HepG2 (cell line): ENCODE data around the gene GGA3. TPM values are rescaled to one million over a fixed set of nuclear protein-coding genes. Genes with fewer than 3 reads are reported as not detected.

Source experiments
- FOXK2 ChIP-seq: fragments of 450-650 bp; IDR thresholded peaks from 2 replicates; pipeline ENCODE4 v1.6.1; 2016
- GLI4 ChIP-seq: sonication (generic); formaldehyde crosslinking; IDR thresholded peaks from 2 replicates; pipeline ENCODE4 v1.5.1; 2020; ENCODE audit warnings: missing genetic modification reagents, mild to moderate bottlenecking, moderate library complexity, borderline replicate concordance
- GPN1 ChIP-seq: sonication (generic); formaldehyde crosslinking; IDR thresholded peaks from 2 replicates; pipeline ENCODE4 v1.5.1; 2020; ENCODE audit warnings: missing genetic modification reagents, borderline replicate concordance
- GZF1 ChIP-seq: sonication (generic); formaldehyde crosslinking; IDR thresholded peaks from 2 replicates; pipeline ENCODE4 v1.5.1; 2020; ENCODE audit warnings: mild to moderate bottlenecking, missing genetic modification reagents
- JDP2 ChIP-seq: sonication (generic); formaldehyde crosslinking; IDR thresholded peaks from 2 replicates; pipeline ENCODE4 v1.8.1; 2022; ENCODE audit warnings: missing genetic modification reagents, borderline replicate concordance
- NAIF1 ChIP-seq: sonication (generic); formaldehyde crosslinking; IDR thresholded peaks from 2 replicates; pipeline ENCODE4 v1.5.0; 2020; ENCODE audit warnings: mild to moderate bottlenecking, missing genetic modification reagents, borderline replicate concordance
- NKX3-1 ChIP-seq: sonication (generic); formaldehyde crosslinking; IDR thresholded peaks from 2 replicates; pipeline ENCODE4 v1.5.0; 2020; ENCODE audit warnings: missing genetic modification reagents
- NR2F6 ChIP-seq, 2 experiments: IDR thresholded peaks; 2 replicates each; pipeline ENCODE4 v1.6.1; 2016; ENCODE audit warnings: antibody characterized with exemption in 1 of 2, mild to moderate bottlenecking in 1 of 2
- SP1 ChIP-seq, 2 experiments: fragments of 450-650 bp in 1 of 2; sonication (generic) in 1 of 2; formaldehyde crosslinking in 1 of 2; IDR thresholded peaks; 2 replicates each; pipeline versions ENCODE4 v1.4.0 to v1.6.1; 2016 to 2020; ENCODE audit warnings: missing genetic modification reagents in 1 of 2
- THYN1 ChIP-seq: sonication (generic); formaldehyde crosslinking; IDR thresholded peaks from 2 replicates; pipeline ENCODE4 v1.8.1; 2023; ENCODE audit warnings: low read depth, mild to moderate bottlenecking, moderate library complexity, missing genetic modification reagents, borderline replicate concordance
- U2AF1 ChIP-seq: fragments of 200-400 bp; formaldehyde crosslinking; optimal IDR thresholded peaks from 2 replicates; pipeline ENCODE3; 2017; ENCODE audit warnings: mild to moderate bottlenecking, low read depth, low read length
- ZBTB20 ChIP-seq: sonication (generic); formaldehyde crosslinking; IDR thresholded peaks from 2 replicates; pipeline ENCODE4 v1.8.1; 2023; ENCODE audit warnings: missing genetic modification reagents, low read depth, mild to moderate bottlenecking, borderline replicate concordance
- ZBTB8A ChIP-seq: sonication (generic); formaldehyde crosslinking; IDR thresholded peaks from 2 replicates; pipeline ENCODE4 v1.4.0; 2020; ENCODE audit warnings: mild to moderate bottlenecking, low read depth, missing genetic modification reagents, borderline replicate concordance
- ZNF30 ChIP-seq: sonication (generic); formaldehyde crosslinking; IDR thresholded peaks from 2 replicates; pipeline ENCODE4 v1.5.0; 2020; ENCODE audit warnings: mild to moderate bottlenecking, missing genetic modification reagents
- ZNF460 ChIP-seq: sonication (generic); formaldehyde crosslinking; IDR thresholded peaks from 2 replicates; pipeline ENCODE4 v1.5.1; 2020; ENCODE audit warnings: missing genetic modification reagents, mild to moderate bottlenecking, borderline replicate concordance
- ZNF564 ChIP-seq: sonication (generic); formaldehyde crosslinking; IDR thresholded peaks from 2 replicates; pipeline ENCODE4 v1.8.1; 2023; ENCODE audit warnings: mild to moderate bottlenecking, missing genetic modification reagents
- ZNF607 ChIP-seq: sonication (generic); formaldehyde crosslinking; IDR thresholded peaks from 2 replicates; pipeline ENCODE4 v1.5.1; 2020; ENCODE audit warnings: missing genetic modification reagents, mild to moderate bottlenecking, borderline replicate concordance
- ZNF678 ChIP-seq: sonication (generic); formaldehyde crosslinking; IDR thresholded peaks from 2 replicates; pipeline ENCODE4 v1.4.0; 2020; ENCODE audit warnings: mild to moderate bottlenecking, missing genetic modification reagents
- ZNF816 ChIP-seq: sonication (generic); formaldehyde crosslinking; IDR thresholded peaks from 2 replicates; pipeline ENCODE4 v1.8.0; 2022; ENCODE audit warnings: missing genetic modification reagents, mild to moderate bottlenecking, borderline replicate concordance
- polyA plus RNA-seq, 8 experiments: library from polyadenylated mRNA; depleted of rRNA in 3 of 8; stranded (reverse) in 7 of 8; unstranded in 1 of 8; fragments of >200 nt; fragmentation: Illumina TruSeq in 4 of 8; extraction: Trizol in 4 of 8; gene quantifications; 2 replicates each; pipeline versions ENCODE4 v1.2.1 to v1.2.3, GENCODE V29; 2011 to 2016; ENCODE audit warnings: low read depth in 4 of 8, missing spikeins in 1 of 8, mixed read lengths in 1 of 8; ENCODE audit not compliant: insufficient read depth in 1 of 8
- total RNA-seq, 5 experiments: library from RNA; depleted of rRNA; stranded (reverse); fragments of >200 nt; fragmentation: Illumina TruSeq; extraction: Trizol; gene quantifications; 2 replicates each; pipeline ENCODE4 v1.2.3, GENCODE V29; 2016; ENCODE audit warnings: low read depth in 1 of 5
- TF ChIP-seq, protein P1 (sequence below): sonication (generic); formaldehyde crosslinking; conservative IDR thresholded peaks from 2 replicates; pipeline ENCODE4 v1.8.0; 2022; ENCODE audit warnings: missing genetic modification reagents
- TF ChIP-seq, protein P2 (sequence below), 2 experiments: sonication (generic) in 1 of 2; formaldehyde crosslinking in 1 of 2; IDR thresholded peaks; 2 replicates each; pipeline versions ENCODE4 v1.4.0 to v1.6.1; 2018 to 2020; ENCODE audit warnings: missing genetic modification reagents in 2 of 2, borderline replicate concordance in 1 of 2, low read depth in 1 of 2, mild to moderate bottlenecking in 1 of 2, missing biosample characterization in 1 of 2
- TF ChIP-seq, protein P3 (sequence below): sonication (generic); formaldehyde crosslinking; IDR thresholded peaks from 2 replicates; pipeline ENCODE4 v1.5.1; 2020; ENCODE audit warnings: missing genetic modification reagents, mild to moderate bottlenecking, borderline replicate concordance

Gene GGA3
- total and polyA plus RNA-seq, 2 of the 13 experiments (the other 11 are each of a cell fraction or from before 2014, with no cell fraction given): 28.4 to 43.7 TPM

DNA sequence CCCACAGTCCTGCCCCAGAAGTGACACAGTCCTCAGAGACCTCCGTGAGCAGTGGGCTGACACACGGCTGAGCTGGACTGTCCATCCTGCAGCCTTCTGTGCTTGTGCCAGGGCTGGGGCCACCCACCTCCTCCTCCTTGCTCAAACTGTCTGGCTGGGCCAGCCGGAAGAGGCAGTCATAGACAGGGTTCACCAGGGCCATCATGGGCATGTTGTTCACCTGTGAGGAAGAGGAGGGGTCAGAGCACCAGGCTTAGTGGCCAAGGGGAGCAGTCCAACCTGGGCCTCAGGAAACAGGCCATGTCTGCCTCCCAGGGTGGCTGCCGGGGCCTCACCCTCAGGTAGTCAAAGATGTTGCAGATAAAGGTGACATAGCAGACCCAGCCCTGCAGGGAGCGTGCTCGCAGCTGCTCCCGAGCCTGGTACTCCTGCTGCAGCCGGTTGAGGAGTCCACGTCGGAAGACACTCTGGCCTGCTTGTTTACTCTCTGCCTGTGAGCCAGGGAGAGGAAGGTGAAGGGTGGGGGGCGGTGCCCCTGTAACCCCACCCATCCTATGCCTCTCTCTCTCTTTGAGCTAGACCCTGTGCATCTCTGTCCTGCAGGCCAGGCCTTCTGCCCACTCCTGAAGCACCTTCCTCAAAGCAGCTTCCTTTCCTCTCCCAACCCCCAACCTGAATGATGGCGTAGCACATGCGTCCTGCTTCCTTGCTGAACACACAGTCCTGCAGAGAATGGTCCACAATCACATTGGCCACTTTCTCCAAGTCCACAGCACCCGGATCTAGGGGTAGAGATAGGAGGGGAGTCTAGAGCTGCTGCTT is 6.2 kb upstream of the GGA3 start (continued):
- TF ChIP-seq ZNF564 (no peak), JDP2 (CRISPR knock-in tag) (no peak), NR2F6 (IDR thresholded peaks at IDR 0.05) (no peak), NR2F6 (CRISPR knock-in tag; IDR thresholded peaks at IDR 0.05) (peak; percentile 76), GLI4 (CRISPR knock-in tag) (peak; percentile 76; the same call in 1 of the 2 replicates), U2AF1 (no peak), ZNF30 (CRISPR knock-in tag) (no peak), ZNF460 (CRISPR knock-in tag) (no peak), ZBTB8A (CRISPR knock-in tag) (no peak), ZNF607 (CRISPR knock-in tag) (no peak), ZNF816 (CRISPR knock-in tag) (no peak; the same call in 1 of the 2 replicates), FOXK2 (peak; percentile 92), SP1 (IDR thresholded peaks at IDR 0.05) (no peak), SP1 (CRISPR knock-in tag; IDR thresholded peaks at IDR 0.05) (peak; percentile 66), GPN1 (CRISPR knock-in tag) (0 out of 2 replicates have a peak, but pooled peaks have one; percentile 46), GZF1 (no peak), ZNF678 (CRISPR knock-in tag) (no peak), NKX3-1 (CRISPR knock-in tag) (no peak), NAIF1 (no peak), THYN1 (no peak), ZBTB20 (CRISPR knock-in tag) (0 out of 2 replicates have a peak, but pooled peaks have one; percentile 34)
- TF ChIP-seq, protein P1, sequence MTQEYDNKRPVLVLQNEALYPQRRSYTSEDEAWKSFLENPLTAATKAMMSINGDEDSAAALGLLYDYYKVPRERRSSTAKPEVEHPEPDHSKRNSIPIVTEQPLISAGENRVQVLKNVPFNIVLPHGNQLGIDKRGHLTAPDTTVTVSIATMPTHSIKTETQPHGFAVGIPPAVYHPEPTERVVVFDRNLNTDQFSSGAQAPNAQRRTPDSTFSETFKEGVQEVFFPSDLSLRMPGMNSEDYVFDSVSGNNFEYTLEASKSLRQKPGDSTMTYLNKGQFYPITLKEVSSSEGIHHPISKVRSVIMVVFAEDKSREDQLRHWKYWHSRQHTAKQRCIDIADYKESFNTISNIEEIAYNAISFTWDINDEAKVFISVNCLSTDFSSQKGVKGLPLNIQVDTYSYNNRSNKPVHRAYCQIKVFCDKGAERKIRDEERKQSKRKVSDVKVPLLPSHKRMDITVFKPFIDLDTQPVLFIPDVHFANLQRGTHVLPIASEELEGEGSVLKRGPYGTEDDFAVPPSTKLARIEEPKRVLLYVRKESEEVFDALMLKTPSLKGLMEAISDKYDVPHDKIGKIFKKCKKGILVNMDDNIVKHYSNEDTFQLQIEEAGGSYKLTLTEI (CRISPR knock-in tag): no peak
- TF ChIP-seq, protein P2, sequence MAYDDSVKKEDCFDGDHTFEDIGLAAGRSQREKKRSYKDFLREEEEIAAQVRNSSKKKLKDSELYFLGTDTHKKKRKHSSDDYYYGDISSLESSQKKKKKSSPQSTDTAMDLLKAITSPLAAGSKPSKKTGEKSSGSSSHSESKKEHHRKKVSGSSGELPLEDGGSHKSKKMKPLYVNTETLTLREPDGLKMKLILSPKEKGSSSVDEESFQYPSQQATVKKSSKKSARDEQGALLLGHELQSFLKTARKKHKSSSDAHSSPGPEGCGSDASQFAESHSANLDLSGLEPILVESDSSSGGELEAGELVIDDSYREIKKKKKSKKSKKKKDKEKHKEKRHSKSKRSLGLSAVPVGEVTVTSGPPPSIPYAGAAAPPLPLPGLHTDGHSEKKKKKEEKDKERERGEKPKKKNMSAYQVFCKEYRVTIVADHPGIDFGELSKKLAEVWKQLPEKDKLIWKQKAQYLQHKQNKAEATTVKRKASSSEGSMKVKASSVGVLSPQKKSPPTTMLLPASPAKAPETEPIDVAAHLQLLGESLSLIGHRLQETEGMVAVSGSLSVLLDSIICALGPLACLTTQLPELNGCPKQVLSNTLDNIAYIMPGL (CRISPR knock-in tag; IDR thresholded peaks at IDR 0.05; ENCODE audit: borderline replicate concordance in 1 of 2, low read depth in 1 of 2): peak; percentile 85 to 91; a peak in 3 of 4 replicates
- TF ChIP-seq, protein P3, sequence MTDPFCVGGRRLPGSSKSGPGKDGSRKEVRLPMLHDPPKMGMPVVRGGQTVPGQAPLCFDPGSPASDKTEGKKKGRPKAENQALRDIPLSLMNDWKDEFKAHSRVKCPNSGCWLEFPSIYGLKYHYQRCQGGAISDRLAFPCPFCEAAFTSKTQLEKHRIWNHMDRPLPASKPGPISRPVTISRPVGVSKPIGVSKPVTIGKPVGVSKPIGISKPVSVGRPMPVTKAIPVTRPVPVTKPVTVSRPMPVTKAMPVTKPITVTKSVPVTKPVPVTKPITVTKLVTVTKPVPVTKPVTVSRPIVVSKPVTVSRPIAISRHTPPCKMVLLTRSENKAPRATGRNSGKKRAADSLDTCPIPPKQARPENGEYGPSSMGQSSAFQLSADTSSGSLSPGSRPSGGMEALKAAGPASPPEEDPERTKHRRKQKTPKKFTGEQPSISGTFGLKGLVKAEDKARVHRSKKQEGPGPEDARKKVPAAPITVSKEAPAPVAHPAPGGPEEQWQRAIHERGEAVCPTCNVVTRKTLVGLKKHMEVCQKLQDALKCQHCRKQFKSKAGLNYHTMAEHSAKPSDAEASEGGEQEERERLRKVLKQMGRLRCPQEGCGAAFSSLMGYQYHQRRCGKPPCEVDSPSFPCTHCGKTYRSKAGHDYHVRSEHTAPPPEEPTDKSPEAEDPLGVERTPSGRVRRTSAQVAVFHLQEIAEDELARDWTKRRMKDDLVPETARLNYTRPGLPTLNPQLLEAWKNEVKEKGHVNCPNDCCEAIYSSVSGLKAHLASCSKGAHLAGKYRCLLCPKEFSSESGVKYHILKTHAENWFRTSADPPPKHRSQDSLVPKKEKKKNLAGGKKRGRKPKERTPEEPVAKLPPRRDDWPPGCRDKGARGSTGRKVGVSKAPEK (CRISPR knock-in tag): 0 out of 2 replicates have a peak, but pooled peaks have one; percentile 17
